ENCODE measurements around the gene SGCA.

DNA sequence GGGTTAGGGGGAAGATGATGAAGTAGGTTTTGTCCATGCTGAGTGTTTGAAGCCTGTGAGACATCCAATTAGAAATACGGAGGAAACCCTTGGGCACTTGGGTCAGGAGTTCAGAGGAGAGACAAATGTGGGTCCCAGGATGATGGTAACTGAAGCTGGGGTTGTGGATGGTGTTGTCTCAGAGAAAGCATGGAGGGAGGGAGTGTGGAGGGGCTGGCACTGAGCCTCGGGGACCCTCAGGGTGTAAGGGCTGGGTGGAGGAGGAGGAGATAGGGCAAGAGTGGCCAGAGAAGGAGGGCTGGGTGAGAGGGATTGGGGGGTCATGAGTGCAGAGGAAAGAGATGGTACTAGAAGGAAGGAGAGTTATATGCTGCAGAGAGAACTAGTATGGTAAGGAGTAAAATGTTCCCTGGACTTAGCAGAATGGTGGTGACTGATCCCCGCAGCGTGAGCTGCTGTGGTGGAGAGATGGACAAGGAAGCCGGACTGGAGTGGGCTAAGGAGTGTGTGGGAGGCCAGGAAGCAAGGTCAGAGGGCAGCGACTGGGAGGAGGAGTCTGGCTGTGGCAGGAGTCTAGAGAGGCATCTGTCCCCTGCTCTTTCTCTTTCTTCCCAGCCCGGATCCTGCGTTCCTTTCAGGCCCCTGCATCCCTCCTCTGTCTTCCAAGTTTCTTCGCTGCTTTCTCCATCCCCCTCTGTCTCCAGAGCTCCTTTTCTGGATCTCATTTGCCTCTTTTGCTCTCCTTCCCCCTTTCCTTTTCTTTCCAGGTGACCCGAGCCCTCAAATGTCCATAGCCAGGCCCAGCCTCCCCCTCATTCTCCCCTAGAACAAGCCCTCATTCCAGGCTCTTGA lies 39.5 kb downstream of the SGCA start:
- TF ChIP-seq, protein P1, sequence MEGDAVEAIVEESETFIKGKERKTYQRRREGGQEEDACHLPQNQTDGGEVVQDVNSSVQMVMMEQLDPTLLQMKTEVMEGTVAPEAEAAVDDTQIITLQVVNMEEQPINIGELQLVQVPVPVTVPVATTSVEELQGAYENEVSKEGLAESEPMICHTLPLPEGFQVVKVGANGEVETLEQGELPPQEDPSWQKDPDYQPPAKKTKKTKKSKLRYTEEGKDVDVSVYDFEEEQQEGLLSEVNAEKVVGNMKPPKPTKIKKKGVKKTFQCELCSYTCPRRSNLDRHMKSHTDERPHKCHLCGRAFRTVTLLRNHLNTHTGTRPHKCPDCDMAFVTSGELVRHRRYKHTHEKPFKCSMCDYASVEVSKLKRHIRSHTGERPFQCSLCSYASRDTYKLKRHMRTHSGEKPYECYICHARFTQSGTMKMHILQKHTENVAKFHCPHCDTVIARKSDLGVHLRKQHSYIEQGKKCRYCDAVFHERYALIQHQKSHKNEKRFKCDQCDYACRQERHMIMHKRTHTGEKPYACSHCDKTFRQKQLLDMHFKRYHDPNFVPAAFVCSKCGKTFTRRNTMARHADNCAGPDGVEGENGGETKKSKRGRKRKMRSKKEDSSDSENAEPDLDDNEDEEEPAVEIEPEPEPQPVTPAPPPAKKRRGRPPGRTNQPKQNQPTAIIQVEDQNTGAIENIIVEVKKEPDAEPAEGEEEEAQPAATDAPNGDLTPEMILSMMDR (IDR thresholded peaks at IDR 0.05; ENCODE audit: low read depth, low read length, missing input control), result no peak
- TF ChIP-seq, protein P2, sequence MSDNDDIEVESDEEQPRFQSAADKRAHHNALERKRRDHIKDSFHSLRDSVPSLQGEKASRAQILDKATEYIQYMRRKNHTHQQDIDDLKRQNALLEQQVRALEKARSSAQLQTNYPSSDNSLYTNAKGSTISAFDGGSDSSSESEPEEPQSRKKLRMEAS (IDR thresholded peaks at IDR 0.05), result no peak
- TF ChIP-seq YY1 (IDR thresholded peaks at IDR 0.05) (no peak), GABPA (IDR thresholded peaks at IDR 0.05 in 1 of 2, conservative IDR thresholded peaks at IDR 0.05 in 1 of 2) (no peak), EGR1 (IDR thresholded peaks at IDR 0.05; ENCODE audit: low read depth in 2 of 2) (no peak), FOXA1 (IDR thresholded peaks at IDR 0.05) (no peak), RAD21 (IDR thresholded peaks at IDR 0.05) (no peak), TAF1 (conservative IDR thresholded peaks at IDR 0.05) (no peak)
- TF ChIP-seq, protein P3, sequence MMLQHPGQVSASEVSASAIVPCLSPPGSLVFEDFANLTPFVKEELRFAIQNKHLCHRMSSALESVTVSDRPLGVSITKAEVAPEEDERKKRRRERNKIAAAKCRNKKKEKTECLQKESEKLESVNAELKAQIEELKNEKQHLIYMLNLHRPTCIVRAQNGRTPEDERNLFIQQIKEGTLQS (IDR thresholded peaks at IDR 0.05), result no peak
- TF ChIP-seq, protein P4, sequence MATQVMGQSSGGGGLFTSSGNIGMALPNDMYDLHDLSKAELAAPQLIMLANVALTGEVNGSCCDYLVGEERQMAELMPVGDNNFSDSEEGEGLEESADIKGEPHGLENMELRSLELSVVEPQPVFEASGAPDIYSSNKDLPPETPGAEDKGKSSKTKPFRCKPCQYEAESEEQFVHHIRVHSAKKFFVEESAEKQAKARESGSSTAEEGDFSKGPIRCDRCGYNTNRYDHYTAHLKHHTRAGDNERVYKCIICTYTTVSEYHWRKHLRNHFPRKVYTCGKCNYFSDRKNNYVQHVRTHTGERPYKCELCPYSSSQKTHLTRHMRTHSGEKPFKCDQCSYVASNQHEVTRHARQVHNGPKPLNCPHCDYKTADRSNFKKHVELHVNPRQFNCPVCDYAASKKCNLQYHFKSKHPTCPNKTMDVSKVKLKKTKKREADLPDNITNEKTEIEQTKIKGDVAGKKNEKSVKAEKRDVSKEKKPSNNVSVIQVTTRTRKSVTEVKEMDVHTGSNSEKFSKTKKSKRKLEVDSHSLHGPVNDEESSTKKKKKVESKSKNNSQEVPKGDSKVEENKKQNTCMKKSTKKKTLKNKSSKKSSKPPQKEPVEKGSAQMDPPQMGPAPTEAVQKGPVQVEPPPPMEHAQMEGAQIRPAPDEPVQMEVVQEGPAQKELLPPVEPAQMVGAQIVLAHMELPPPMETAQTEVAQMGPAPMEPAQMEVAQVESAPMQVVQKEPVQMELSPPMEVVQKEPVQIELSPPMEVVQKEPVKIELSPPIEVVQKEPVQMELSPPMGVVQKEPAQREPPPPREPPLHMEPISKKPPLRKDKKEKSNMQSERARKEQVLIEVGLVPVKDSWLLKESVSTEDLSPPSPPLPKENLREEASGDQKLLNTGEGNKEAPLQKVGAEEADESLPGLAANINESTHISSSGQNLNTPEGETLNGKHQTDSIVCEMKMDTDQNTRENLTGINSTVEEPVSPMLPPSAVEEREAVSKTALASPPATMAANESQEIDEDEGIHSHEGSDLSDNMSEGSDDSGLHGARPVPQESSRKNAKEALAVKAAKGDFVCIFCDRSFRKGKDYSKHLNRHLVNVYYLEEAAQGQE (IDR thresholded peaks at IDR 0.05), result no peak
- TF ChIP-seq, protein P5, sequence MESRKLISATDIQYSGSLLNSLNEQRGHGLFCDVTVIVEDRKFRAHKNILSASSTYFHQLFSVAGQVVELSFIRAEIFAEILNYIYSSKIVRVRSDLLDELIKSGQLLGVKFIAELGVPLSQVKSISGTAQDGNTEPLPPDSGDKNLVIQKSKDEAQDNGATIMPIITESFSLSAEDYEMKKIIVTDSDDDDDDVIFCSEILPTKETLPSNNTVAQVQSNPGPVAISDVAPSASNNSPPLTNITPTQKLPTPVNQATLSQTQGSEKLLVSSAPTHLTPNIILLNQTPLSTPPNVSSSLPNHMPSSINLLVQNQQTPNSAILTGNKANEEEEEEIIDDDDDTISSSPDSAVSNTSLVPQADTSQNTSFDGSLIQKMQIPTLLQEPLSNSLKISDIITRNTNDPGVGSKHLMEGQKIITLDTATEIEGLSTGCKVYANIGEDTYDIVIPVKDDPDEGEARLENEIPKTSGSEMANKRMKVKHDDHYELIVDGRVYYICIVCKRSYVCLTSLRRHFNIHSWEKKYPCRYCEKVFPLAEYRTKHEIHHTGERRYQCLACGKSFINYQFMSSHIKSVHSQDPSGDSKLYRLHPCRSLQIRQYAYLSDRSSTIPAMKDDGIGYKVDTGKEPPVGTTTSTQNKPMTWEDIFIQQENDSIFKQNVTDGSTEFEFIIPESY (IDR thresholded peaks at IDR 0.05), result no peak

Data from liver (tissue), 3 donors.